HG02623 (cell line): ENCODE measurements around the gene NRTN.
"Not testable (repeated sequence)": the region's sequence is repeated elsewhere in the genome, so short reads cannot be mapped to it uniquely, and the experiment has no call there.

ENCODE experiments used
- ATAC-seq: cut with Tn5 transposase; IDR thresholded peaks from one replicate; pipeline ENCODE4 v1.9.1; 2021; ENCODE audit warnings: moderate library complexity; ENCODE audit not compliant: unreplicated experiment

NRTN gene

GRCh38 chr19:5864725-5865486 is 60.0 kb downstream of the NRTN start:
- no peak for ATAC-seq

DNA sequence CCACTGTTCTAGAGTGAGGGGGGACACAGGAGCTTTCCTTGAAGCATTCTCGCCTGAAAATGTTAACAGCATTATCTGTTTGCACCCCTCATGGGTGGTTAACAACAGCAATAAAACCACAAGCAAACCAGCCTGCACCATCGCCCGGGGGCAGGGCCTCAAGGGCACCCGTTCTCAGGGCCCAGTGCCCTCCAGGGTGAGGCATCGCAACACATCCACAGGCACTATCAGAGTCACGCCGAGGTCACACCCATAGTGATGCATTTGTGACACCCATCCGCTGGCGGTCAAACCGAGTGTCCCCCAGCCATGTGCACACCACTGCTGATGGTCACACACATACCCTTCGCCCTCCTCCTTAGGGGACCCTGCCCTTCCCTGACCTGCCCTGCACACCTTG is 60.9 kb downstream of the NRTN start:
- ATAC-seq = no peak

DNA sequence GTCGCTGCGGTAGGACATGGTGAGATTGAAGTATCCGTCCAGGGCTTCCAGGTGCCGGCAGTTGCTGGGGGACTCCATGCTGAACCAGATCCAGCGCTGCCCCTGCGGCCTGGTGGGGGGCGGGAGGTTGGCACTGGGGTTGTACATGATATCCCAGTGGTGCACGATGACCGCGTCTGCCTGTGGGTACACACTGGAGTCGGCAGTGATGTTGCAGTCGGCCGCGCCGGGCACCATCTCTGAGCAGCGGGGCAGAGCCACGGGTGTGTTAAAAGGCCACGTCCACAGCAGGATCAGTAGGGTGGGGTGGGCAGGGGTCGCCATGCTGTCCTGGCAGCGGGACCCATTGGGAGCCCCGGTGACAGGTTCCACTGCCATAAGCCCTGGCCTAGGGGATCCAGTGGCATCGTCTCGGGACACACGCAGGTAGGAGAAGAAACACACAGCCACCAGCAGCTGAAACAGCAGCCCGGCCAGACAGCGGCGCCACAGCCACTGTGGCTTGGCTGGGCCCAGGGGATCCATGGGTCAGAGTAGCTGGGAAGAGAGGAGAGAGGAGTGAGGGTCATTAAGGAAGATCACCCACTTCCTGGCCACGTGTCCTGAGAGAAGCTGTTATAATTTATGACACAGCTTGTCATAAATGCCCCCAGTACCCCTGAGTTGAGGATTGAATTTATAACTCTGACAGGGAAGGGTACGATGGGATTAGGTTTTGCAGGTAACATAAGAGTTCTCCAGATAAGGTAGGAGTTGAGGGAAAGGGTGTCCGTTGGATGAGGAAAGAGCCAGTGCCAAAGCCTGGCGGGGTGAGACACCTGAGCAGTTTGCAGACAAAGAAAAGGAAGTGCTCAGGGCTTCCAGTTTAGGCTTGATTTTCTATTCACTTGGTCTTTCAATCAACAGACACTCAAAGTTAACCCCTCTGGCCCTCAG is 62.6 kb downstream of the NRTN start:
- ATAC-seq = no peak

DNA sequence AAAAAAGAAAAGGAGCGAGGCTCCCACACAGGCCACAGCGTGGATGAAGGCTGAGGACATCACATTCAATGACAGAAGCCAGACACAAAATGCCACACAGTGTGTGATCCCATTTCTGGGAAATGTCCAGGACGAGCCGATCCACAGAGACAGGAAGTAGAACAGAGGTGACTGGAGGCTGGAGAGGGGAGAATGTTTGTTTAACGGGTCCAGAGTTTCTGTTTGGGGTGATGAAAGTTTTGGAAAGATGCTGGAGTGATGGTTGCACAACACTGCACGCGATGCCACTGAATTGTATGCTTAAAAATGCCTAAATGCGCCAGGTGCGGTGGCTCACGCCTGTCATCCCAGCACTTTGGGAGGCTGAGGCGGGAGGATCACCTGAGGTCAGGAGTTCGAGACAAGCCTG is 66.1 kb downstream of the NRTN start:
- ATAC-seq = no peak

DNA sequence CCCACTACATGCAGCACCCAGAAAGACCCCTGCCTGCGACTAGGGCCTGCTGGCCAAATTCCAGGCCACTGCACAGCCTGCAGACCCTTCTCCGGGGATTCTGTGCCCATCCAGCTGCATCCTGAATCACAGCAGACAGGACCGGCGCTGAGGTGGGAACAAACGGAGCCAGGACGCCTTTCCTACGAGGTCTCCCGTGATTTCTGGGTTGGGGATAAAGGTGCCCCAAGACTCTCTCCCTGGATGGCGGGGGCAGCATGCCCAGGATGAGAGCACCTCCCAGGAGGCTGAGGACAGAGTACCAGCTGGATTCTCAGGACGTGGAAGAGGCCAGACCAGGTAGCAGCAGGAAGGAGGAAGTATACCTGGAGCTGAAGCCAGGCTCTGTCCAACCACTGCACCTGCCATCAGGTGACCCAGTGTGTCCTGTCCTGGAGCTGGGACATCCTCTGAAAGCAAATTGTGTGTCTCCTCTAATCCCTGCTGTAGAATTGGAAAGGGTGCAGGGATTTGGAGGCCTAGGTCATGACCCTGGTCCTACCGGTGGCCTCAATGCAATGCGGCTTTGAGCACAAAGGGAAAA is 68.8 kb downstream of the NRTN start:
- ATAC-seq = no peak

DNA sequence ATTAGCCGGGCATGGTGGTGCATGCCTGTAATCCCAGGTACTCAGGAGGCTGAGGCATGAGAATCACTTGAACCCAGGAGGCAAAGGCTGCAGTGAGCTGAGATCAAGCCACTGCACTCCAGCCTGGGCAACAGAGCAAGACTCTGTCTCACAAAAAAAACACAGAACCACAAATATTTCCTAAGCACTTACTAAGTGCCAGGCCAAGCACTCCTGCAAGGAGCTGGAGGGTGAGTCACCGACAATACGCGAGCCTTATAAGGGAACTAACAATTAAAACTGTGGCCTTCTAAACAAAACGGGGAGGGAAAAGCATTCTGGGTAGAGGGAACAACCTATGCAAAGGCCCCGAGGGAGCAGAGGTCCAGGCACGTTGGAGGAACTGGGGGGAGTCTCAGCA is 69.6 kb downstream of the NRTN start:
- ATAC-seq = not testable (repeated sequence)

- ATAC-seq = no peak
Observed at GRCh38 chr19:5877427-5877826, 72.6 kb downstream of the NRTN start.

GRCh38 chr19:5877882-5878281 is 73.0 kb downstream of the NRTN start:
- ATAC-seq = no peak
